Endodermal cell (in vitro differentiated cells): ENCODE results near the gene GNL2. TPM values are rescaled to one million over a fixed set of nuclear protein-coding genes. Genes with fewer than 3 reads are reported as not detected.
A peak's percentile ranks its signal among the peaks of the same experiment; 100 is the strongest.

Source experiments
- DNase-seq: peaks from one replicate; pipeline ENCODE4 v3.0.0-alpha.2; 2017
- H3K27ac ChIP-seq: 2 replicates; pipeline ENCODE4 v1.5.1; 2013; ENCODE audit warnings: mild to moderate bottlenecking, low read depth, low read length, moderate library complexity
- H3K27me3 ChIP-seq: 2 replicates; pipeline ENCODE4 v1.6.1; 2013; ENCODE audit warnings: mild to moderate bottlenecking, low read length, moderate library complexity; ENCODE audit not compliant: insufficient read depth, control insufficient read depth, poor library complexity, severe bottlenecking
- H3K36me3 ChIP-seq: 2 replicates; pipeline ENCODE4 v1.7.0; 2013; ENCODE audit warnings: mild to moderate bottlenecking, low read length, moderate library complexity; ENCODE audit not compliant: control insufficient read depth, insufficient read depth
- H3K4me1 ChIP-seq: one replicate; pipeline ENCODE4 v1.7.0; 2013; ENCODE audit warnings: low read length; ENCODE audit not compliant: control insufficient read depth, insufficient read depth
- H3K4me3 ChIP-seq: 2 replicates; pipeline ENCODE4 v1.5.1; 2013; ENCODE audit warnings: mild to moderate bottlenecking, low read length, moderate library complexity
- H3K9ac ChIP-seq: 2 replicates; pipeline ENCODE4 v1.6.1; 2013; ENCODE audit warnings: mild to moderate bottlenecking, low read length, moderate library complexity; ENCODE audit not compliant: poor library complexity, severe bottlenecking; ENCODE audit errors: extremely low read depth
- H3K9me3 ChIP-seq: 2 replicates; pipeline ENCODE4 v1.6.1; 2013; ENCODE audit warnings: mild to moderate bottlenecking, low read length, moderate library complexity; ENCODE audit not compliant: control insufficient read depth
- H3K27ac Mint-ChIP-seq: 2 replicates; pipeline ENCODE4 v1.8.0; 2020; ENCODE audit warnings: mixed read lengths
- H3K27me3 Mint-ChIP-seq: 2 replicates; pipeline ENCODE4 v1.8.0; 2021; ENCODE audit warnings: mild to moderate bottlenecking, mixed read lengths; ENCODE audit not compliant: insufficient read depth
- H3K36me3 Mint-ChIP-seq: 2 replicates; pipeline ENCODE4 v1.8.0; 2020; ENCODE audit warnings: low read depth, mixed read lengths
- H3K4me1 Mint-ChIP-seq: 2 replicates; pipeline ENCODE4 v1.8.0; 2020; ENCODE audit warnings: mixed read lengths
- H3K4me3 Mint-ChIP-seq: 2 replicates; pipeline ENCODE4 v1.8.0; 2020; ENCODE audit warnings: mild to moderate bottlenecking, moderate library complexity, mixed read lengths
- H3K9me3 Mint-ChIP-seq: 2 replicates; pipeline ENCODE4 v1.8.0; 2020; ENCODE audit warnings: mild to moderate bottlenecking, mixed read lengths
- WGBS, 2 experiments: methylation state at CpG; one replicate each; pipeline versions ENCODE4 v1.1.5 to v1.1.7; 2013; ENCODE audit warnings: missing lambda C conversion rate in 2 of 2, mixed read lengths in 1 of 2; ENCODE audit not compliant: insufficient coverage in 1 of 2, insufficient read length in 1 of 2; 5-methylcytosine and 5-hydroxymethylcytosine counted together
- total RNA-seq, 2 donors: library from RNA; stranded (reverse); fragmentation: NEBNext Ultra II Directional in 1 of 2; extraction: Animal tissue kit (Norgen Biotek cat#: 25700) in 1 of 2; gene quantifications; 2 replicates in 1 of 2; 3 replicates in 1 of 2; pipeline ENCODE4 v1.2.1, GENCODE V29; 2021
- TF ChIP-seq, protein P1 (sequence below): fragments of 200-600 bp; sonication (generic); conservative IDR thresholded peaks from 2 replicates; pipeline ENCODE4 v1.5.0; 2021; ENCODE audit warnings: antibody characterized with exemption, mild to moderate bottlenecking

The GNL2 gene
- total RNA-seq, 2 donors from 2014 or later: 70.7 to 80.9 TPM

DNA sequence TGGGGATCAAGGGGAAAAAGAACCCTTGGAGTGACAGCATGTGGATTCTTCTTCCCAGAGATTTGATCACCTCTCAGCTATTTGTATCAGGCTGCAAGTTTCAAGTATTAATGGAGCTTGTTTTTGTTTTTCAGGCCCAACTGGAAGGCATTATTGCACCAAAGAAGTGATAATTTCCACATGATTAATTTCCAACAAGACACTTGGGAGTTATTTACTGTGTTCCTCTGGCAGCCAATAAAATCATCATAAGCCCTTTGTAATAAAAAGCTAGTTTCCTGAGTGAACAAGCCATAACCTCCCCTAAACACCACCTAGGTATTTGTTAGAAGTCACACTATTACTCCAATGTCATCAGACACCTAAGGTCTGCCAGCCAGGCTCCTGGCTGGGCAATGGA is 30.8 kb downstream of the GNL2 start:
- H3K27me3 Mint-ChIP-seq: no peaks in the 10 kb centered on the region
- H3K4me1 Mint-ChIP-seq: peaks cover 3% of the 10 kb centered on the region
- peaks cover 64% of the 10 kb centered on the region for H3K36me3 ChIP-seq
- H3K4me3 Mint-ChIP-seq: no peak overlapping the region
- TF ChIP-seq, protein P1, sequence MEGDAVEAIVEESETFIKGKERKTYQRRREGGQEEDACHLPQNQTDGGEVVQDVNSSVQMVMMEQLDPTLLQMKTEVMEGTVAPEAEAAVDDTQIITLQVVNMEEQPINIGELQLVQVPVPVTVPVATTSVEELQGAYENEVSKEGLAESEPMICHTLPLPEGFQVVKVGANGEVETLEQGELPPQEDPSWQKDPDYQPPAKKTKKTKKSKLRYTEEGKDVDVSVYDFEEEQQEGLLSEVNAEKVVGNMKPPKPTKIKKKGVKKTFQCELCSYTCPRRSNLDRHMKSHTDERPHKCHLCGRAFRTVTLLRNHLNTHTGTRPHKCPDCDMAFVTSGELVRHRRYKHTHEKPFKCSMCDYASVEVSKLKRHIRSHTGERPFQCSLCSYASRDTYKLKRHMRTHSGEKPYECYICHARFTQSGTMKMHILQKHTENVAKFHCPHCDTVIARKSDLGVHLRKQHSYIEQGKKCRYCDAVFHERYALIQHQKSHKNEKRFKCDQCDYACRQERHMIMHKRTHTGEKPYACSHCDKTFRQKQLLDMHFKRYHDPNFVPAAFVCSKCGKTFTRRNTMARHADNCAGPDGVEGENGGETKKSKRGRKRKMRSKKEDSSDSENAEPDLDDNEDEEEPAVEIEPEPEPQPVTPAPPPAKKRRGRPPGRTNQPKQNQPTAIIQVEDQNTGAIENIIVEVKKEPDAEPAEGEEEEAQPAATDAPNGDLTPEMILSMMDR: no peak
- no peak overlapping the region for H3K4me3 ChIP-seq
- no peaks in the 10 kb centered on the region for H3K9me3 Mint-ChIP-seq
- H3K27ac ChIP-seq: no peak overlapping the region
- no peak overlapping the region for H3K9ac ChIP-seq
- no peak for DNase-seq
- H3K36me3 Mint-ChIP-seq: peaks cover 54% of the 10 kb centered on the region
- H3K4me1 ChIP-seq: no peaks in the 10 kb centered on the region
- no peaks in the 10 kb centered on the region for H3K9me3 ChIP-seq
- H3K27me3 ChIP-seq: no peaks in the 10 kb centered on the region
- no peak overlapping the region for H3K27ac Mint-ChIP-seq

DNA sequence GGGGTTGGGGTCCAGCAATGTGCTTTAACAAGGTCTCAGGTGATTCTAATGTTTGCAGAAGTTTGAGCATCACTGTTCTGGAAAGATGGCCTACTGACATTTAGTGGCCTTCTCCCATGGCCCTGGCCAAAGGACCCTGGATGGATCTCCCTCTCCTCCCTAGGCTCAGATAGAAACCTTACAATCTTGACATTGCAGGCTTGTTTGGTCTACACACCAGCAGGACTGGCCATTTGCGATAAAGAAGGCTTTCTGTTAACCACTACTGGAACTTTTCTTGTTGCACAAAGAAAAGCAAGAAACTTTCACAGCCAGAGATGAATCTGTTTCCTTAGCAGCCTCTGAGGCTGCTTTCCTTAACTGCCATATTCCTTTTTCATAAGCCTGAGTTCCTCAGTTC is 32.8 kb downstream of the GNL2 start:
- DNase-seq: no peak
- H3K9ac ChIP-seq: no peak overlapping the region
- H3K4me3 ChIP-seq: no peak overlapping the region
- no peaks in the 10 kb centered on the region for H3K27me3 ChIP-seq
- Mint-ChIP-seq H3K27me3 (no peaks in the 10 kb centered on the region), H3K9me3 (no peaks in the 10 kb centered on the region), H3K36me3 (peaks cover 38% of the 10 kb centered on the region), H3K4me3 (no peak overlapping the region), H3K27ac (no peak overlapping the region), H3K4me1 (peaks cover 8% of the 10 kb centered on the region)
- TF ChIP-seq, protein P1: no peak
- no peaks in the 10 kb centered on the region for H3K9me3 ChIP-seq
- H3K36me3 ChIP-seq: peaks cover 45% of the 10 kb centered on the region
- no peaks in the 10 kb centered on the region for H3K4me1 ChIP-seq
- 96 to 100% methylated on average over 1 of the region's 1 CpG for whole genome bisulfite sequencing, 2 experiments
- H3K27ac ChIP-seq: no peak overlapping the region

DNA sequence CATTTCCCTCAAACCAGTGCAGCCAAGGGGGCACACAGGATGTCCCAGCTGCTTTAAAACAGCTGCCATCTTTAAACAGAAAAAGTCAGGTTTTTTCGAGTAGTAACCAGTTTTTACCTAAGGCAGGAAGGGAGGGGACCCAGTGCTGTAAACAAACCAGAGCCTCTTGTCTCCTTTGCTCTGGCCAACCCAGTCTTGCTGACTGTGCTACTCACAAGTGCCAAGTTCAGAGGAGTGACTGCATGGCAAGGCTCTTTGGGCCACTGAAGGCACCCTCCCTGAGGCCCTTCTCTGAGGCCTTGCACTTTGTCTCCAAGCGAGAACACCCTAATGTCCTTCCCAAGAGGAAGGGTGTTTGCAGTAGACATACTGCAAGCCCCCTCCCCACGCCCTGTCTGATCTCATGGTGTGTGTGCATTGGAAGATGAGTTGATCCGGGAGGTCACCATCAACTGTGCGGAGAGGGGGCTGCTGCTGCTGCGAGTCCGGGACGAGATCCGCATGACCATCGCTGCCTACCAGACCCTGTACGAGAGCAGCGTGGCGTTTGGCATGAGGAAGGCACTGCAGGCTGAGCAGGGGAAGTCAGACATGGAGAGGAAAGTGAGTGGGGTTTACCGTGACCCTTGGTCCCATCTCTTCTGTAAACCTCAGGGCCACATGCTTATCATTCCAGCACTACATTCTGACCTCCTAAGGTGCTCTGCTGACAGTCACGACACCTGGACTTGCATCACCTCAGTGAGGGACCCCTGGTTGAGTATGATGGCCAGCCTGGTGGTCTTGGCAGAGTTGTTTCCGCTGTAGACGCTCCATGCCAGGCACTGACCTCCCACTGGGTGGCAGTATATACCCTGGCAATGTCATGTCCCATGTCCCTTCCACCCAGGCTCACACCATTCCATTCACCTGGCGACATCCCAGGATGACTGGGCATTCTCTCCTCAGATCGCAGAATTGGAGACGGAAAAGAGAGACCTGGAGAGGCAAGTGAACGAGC is 34.3 kb downstream of the GNL2 start:
- TF ChIP-seq, protein P1: peak; percentile 74
- peaks cover 30% of the 10 kb centered on the region for H3K36me3 ChIP-seq
- H3K27me3 ChIP-seq: no peaks in the 10 kb centered on the region
- no peak overlapping the region for H3K27ac Mint-ChIP-seq
- H3K9me3 Mint-ChIP-seq: no peaks in the 10 kb centered on the region
- H3K4me1 Mint-ChIP-seq: peaks cover 18% of the 10 kb centered on the region
- peaks cover 25% of the 10 kb centered on the region for H3K36me3 Mint-ChIP-seq
- no peaks in the 10 kb centered on the region for H3K9me3 ChIP-seq
- no peak overlapping the region for H3K4me3 ChIP-seq
- H3K9ac ChIP-seq: no peak overlapping the region
- peaks cover 1% of the 10 kb centered on the region for H3K27me3 Mint-ChIP-seq
- H3K27ac ChIP-seq: no peak overlapping the region
- H3K4me1 ChIP-seq: peaks cover 8% of the 10 kb centered on the region
- H3K4me3 Mint-ChIP-seq: no peak overlapping the region
- WGBS, 2 experiments: 92 to 94% methylated on average over 15 to 21 of the region's 21 CpGs
- DNase-seq: peak; percentile 77
